Middle frontal gyrus (tissue), 1 donor: ENCODE results near the gene SUGT1.

ENCODE experiments used
- DNase-seq: peaks from one replicate; pipeline ENCODE4 v3.0.0-alpha.2; 2015; ENCODE audit warnings: low spot score; ENCODE audit errors: extremely low spot score

The SUGT1 gene

DNA sequence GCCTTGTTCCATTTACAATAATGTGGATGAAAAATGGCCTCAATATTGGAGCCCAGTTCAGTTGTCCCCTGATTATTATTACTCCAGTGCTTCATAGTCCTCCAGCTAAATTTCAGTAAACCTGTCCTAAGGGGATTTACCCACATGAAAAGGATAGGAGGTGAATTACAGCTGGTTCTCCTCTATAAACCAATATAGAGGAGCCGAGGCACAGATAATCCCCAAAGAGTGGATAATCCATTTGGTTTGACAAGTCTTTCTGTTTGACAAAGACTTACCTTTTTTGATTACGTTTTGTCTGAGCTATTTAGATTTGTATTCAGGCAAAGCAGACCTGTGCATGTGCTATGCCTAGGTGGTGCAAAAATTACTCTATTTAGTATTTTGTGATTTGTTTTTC, 84.3 kb downstream of the SUGT1 start:
- no peak for DNase-seq

DNA sequence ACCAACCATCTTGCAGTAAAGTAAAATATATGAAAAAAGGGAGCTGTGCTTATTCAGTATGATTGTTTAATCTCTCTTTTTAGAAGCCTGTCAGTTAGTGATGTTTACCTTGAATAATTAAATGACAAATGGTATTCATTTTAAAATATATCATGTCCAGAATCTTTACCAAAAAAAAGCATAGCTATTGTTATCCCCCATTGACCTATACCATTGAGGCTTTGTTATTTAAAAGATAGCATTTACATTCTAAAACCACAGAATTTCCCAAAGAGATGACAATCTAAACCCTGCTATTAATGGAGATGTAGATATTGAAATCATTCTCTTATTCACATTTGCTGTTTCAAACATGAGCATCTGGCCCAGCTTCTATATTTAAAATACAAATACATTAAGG, 84.8 kb downstream of the SUGT1 start:
- no peak for DNase-seq

DNA sequence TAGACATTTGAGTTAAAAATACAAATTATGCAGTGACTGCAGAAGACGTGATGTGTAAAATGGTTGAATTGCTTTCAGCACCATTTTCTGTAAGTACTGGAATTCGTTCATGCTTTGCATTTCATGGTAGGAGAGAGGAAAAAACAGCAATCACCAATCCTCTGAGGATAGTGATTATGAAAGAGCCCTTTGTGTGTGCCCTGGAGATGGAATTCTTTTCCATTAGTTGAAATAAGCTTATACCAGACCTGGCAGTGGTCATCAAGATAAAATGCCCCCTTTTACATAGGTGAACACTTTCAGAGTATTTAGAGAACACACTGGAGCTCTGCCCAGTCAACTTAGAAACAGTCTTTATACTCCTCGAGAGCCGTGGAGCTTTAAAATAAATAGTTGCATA, 85.3 kb downstream of the SUGT1 start:
- DNase-seq: no peak

DNA sequence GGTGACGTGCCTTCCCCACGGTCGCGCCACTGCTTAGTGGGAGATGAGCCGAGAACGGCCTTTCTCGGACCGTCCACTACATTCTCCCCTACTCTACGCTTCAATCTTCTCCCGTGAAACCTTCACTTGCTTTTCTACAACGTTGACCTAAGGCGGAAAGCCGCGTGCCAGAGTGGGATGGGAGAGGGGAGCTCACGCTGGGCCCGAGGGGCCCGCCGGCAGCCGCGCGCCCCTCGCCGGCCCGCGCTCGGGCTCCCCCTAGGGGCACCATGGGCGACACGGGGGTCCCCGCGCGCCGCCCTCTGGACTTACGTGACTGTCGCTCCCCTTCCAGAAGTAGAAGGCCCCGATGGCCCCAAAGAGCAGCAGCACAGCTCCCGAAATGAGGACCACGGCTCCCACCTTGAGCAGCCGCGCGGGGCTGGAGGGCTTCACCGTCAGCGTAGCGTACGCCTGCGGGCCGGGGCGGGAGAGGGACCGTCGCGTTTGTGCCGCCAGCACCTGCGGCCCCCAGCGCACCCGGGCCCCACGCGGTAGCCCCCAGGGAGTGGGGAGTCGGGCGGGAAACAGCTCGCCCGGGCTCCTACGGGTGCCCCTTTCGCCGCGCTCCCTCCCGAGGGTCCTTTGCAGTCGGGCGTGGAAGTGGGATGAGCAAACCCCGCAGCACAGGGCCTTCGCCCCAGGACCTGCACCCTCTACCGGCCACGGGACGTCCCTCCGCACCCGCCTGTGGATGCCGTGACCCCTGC, 86.3 kb downstream of the SUGT1 start:
- DNase-seq: no peak

DNA sequence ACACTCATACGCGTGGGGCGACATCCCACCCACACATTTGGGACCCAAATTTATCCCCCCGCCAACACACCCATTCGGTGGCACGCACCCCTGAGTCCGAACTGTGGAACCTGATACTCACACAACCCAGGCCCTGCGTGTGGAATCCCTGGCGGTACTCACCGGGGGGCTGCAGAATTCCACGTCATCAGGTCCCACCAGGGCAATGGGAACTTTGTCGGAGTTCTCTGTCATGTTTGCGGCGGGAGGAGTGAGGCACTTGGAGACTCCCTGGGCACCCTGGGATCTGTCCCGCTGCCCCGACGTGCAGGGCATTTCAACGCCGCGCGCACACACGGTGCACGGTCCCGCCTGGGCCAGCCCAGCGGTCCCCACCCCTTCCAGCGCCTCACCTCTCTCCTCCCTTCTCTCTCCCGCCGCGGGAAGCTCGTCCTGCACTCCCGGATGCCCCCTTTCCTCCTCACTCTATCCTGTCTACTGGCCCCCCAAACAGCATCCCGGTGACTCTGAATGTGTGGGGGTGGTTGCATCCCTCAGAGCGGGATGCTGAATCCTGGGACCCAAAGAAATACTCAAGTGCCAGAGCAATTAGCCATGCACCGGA, 86.9 kb downstream of the SUGT1 start, which contains the start of gene CNMD:
CNMD (minus strand) TSS at position 353 of the 604 bp plus-strand sequence; CDS start at position 234, 119 bp downstream.
- DNase-seq: no peak

DNA sequence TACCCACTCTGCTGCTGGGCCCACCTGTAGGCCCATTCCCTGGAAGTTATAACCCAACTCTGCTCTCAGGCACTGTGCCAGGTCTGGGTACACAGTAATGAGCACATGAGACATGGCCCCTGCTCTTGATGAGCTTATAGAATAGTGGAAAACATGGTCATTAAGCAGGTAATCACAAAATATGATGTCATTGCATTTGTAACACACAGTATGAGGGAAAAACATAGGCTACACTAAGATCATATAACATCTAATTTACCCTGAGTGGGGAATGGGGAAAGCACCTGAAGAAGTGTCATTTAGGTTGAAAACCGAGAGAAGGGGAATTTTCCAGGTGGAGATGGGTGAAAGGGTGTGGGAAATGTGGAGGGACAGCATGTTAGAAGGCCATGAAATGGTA, 90.9 kb downstream of the SUGT1 start:
- no peak for DNase-seq

DNA sequence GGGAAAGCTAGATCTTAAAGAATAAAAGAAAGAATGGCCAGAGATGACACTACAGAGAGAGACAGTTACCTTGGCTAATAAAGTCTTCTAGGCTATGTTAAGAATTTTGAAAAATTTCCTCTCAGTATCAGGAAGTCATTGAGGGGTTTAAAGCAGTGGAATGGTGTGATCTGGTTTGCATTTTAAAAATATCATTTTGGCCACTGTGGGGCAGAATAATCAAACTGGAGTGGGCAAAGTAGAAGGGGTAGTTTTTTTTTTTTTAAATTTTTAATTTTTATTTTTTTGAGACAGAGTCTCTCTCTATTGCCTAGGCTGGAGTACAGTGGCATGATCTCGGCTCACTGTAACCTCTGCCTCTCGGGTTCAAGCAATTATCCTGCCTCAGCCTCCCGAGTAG, 91.4 kb downstream of the SUGT1 start:
- DNase-seq: no peak

DNA sequence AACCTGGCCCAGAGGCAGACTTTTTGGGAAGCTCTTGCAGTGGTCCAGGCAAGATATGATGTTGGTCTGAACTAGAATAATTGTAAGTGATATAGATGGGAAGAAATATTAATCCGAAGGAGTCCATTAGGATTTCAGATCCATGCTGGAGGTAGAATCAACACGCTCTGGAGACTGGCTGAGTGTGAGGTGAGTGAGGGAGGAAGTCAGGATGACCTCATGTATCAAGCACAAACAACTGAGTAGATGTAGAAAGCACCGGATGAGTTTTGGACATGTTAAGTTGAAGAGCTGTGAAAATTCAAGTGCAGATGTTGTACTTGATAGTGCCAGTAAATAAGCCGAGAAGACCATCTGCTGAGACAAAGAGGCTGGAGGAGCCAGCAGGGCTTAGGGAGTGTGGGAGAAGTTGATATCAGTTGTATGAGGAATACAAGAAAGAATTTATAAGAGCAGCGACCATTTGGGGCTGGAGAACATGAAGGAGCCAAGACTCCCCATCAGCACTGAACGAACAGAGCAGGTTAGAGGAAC, 92.3 kb downstream of the SUGT1 start:
- no peak for DNase-seq

DNA sequence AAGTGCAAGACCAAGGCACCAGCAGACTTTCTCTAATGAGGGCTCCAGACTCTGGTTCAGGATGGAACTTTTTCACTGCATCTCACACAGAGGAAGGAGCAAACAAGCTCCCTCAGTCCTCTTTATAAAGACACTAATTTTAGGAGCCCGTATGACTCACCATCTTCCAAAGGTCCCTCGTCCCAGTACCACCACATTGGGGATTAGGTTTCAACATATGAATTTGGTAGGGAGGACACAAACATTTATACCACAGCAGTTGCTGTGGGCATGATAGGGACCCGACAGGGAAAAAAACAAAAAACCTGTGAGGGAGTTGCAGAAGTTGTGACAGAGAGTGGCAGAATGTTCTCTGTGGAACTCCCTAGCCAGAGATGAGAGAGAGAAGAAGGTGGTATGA, 93.5 kb downstream of the SUGT1 start:
- DNase-seq: no peak

DNA sequence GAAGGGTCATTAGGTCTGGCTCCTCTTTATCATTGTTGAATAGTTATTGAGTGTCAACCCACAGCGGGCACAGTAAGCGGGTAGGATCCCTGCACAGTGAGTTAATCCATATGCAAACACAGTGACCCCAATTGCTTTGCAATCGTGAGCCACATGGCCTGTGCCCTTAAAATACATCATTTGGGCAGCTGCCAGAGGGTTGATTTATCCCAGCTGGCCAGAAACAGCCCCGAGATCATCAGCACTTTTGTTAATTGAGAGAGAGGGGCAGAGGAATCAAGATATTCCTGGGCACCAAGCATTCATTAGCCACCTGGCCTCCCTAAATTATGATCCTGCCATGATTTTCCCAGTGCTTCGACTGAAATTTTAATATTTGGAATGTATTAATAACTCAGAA, 96.8 kb downstream of the SUGT1 start:
- no peak for DNase-seq
